IMR-90 (cell line): ENCODE results near the gene FMNL3. TPM values are rescaled to one million over a fixed set of nuclear protein-coding genes. Genes with fewer than 3 reads are reported as not detected.

ENCODE experiments used
- ATAC-seq: fragments of 200-7000 bp; cut with Tn5 transposase; 2 replicates; pipeline ENCODE4 v1.9.1; 2020; ENCODE audit warnings: low read depth, mild to moderate bottlenecking, moderate library complexity
- BruUV-seq: library from RNA; stranded (reverse); fragments of 400-500 nt; replicated peaks from 2 replicates; lab custom pipeline; 2021; lab: Mats Ljungman, UMichigan
- CTCF ChIA-PET: fragments of 300-600 bp; formaldehyde crosslinking; extraction: SDS; loops from one replicate; lab custom pipeline; 2021; ENCODE audit warnings: antibody characterized with exemption; lab: Yijun Ruan, JAX
- POLR2A ChIA-PET: fragments of 300-600 bp; sonication (Branson Sonifier 250); formaldehyde crosslinking; loops from one replicate; lab custom pipeline; 2022; ENCODE audit warnings: antibody characterized with exemption; ENCODE audit not compliant: unreplicated experiment; lab: Charles Lee
- DNase-seq: peaks from one replicate; pipeline ENCODE4 v3.0.0; 2013
- H2AFZ ChIP-seq: replicated peaks from 2 replicates; pipeline ENCODE3; 2013; ENCODE audit warnings: low read length, mild to moderate bottlenecking; ENCODE audit not compliant: poor library complexity
- H2AK5ac ChIP-seq: 2 replicates; pipeline ENCODE4 v1.6.1; 2013; ENCODE audit warnings: low read depth, low read length, inconsistent platforms
- H2AK9ac ChIP-seq: replicated peaks from 2 replicates; pipeline ENCODE3; 2013; ENCODE audit warnings: mild to moderate bottlenecking, low read depth, low read length, moderate library complexity; ENCODE audit not compliant: poor library complexity
- H2BK120ac ChIP-seq: 2 replicates; pipeline ENCODE4 v1.6.1; 2013; ENCODE audit warnings: low read depth, low read length, inconsistent platforms
- H2BK15ac ChIP-seq: 3 replicates; pipeline ENCODE4 v1.6.1; 2013; ENCODE audit warnings: low read depth, low read length, inconsistent platforms
- H2BK20ac ChIP-seq: 2 replicates; pipeline ENCODE4 v1.6.1; 2013; ENCODE audit warnings: low read depth, mild to moderate bottlenecking, inconsistent platforms, low read length, moderate library complexity
- H2BK5ac ChIP-seq: 2 replicates; pipeline ENCODE4 v1.6.1; 2013; ENCODE audit warnings: mild to moderate bottlenecking, low read depth, low read length, inconsistent platforms; ENCODE audit not compliant: poor library complexity, severe bottlenecking
- H3K14ac ChIP-seq: replicated peaks from 2 replicates; pipeline ENCODE4 v1.6.1; 2013; ENCODE audit warnings: low read depth, low read length, inconsistent platforms
- H3K18ac ChIP-seq: 2 replicates; pipeline ENCODE4 v1.6.1; 2013; ENCODE audit warnings: low read depth, low read length, control low read depth
- H3K23ac ChIP-seq: 2 replicates; pipeline ENCODE4 v1.6.1; 2013; ENCODE audit warnings: low read depth, low read length, inconsistent platforms
- H3K27ac ChIP-seq: 2 replicates; pipeline ENCODE4 v1.5.1; 2013; ENCODE audit warnings: mild to moderate bottlenecking, control low read depth, low read length; ENCODE audit not compliant: insufficient read depth
- H3K27me3 ChIP-seq: 2 replicates; pipeline ENCODE4 v1.6.1; 2013; ENCODE audit warnings: low read length; ENCODE audit not compliant: control insufficient read depth, insufficient read depth
- H3K36me3 ChIP-seq: 2 replicates; pipeline ENCODE4 v1.6.1; 2013; ENCODE audit warnings: low read length, mixed read lengths; ENCODE audit not compliant: control insufficient read depth, insufficient read depth
- H3K4ac ChIP-seq: 2 replicates; pipeline ENCODE4 v1.6.1; 2013; ENCODE audit warnings: low read depth, low read length, inconsistent platforms
- H3K4me1 ChIP-seq: 2 replicates; pipeline ENCODE4 v1.6.1; 2013; ENCODE audit warnings: low read length, mixed read lengths; ENCODE audit not compliant: control insufficient read depth, insufficient read depth
- H3K4me2 ChIP-seq: 2 replicates; pipeline ENCODE4 v1.6.1; 2013; ENCODE audit warnings: low read depth, mild to moderate bottlenecking, control low read depth, low read length, moderate library complexity
- H3K4me3 ChIP-seq: 2 replicates; pipeline ENCODE4 v1.5.1; 2013; ENCODE audit warnings: low read depth, mild to moderate bottlenecking, control low read depth, low read length, moderate library complexity; ENCODE audit not compliant: insufficient read depth
- H3K56ac ChIP-seq: 2 replicates; pipeline ENCODE4 v1.6.1; 2013; ENCODE audit warnings: low read length, inconsistent platforms; ENCODE audit not compliant: insufficient read depth; ENCODE audit errors: extremely low read depth
- H3K79me1 ChIP-seq, 2 experiments: 2 replicates each; pipeline ENCODE4 v1.6.1; 2013; ENCODE audit warnings: low read length in 2 of 2, inconsistent platforms in 1 of 2, low read depth in 1 of 2
- H3K9ac ChIP-seq: 2 replicates; pipeline ENCODE4 v1.6.1; 2013; ENCODE audit warnings: low read depth, low read length, control low read depth
- H3K9me1 ChIP-seq: 2 replicates; pipeline ENCODE4 v1.6.1; 2013; ENCODE audit warnings: low read length, inconsistent platforms; ENCODE audit not compliant: insufficient read depth
- H3K9me3 ChIP-seq: 2 replicates; pipeline ENCODE4 v1.6.1; 2013; ENCODE audit warnings: low read length; ENCODE audit not compliant: control insufficient read depth, insufficient read depth
- H4K20me1 ChIP-seq: 2 replicates; pipeline ENCODE4 v1.6.1; 2013; ENCODE audit warnings: low read length, inconsistent platforms; ENCODE audit not compliant: insufficient read depth
- H4K5ac ChIP-seq: 2 replicates; pipeline ENCODE4 v1.6.1; 2013; ENCODE audit warnings: mild to moderate bottlenecking, low read depth, low read length, control low read depth
- H4K8ac ChIP-seq, 2 experiments: 2 replicates each; pipeline ENCODE4 v1.6.1; 2013; ENCODE audit warnings: low read depth in 2 of 2, low read length in 2 of 2, control low read depth in 1 of 2, inconsistent platforms in 1 of 2
- H4K91ac ChIP-seq: 2 replicates; pipeline ENCODE4 v1.6.1; 2013; ENCODE audit warnings: low read depth, low read length, inconsistent platforms; ENCODE audit not compliant: insufficient read depth
- BHLHE40 ChIP-seq: fragments of 150-350 bp; IDR thresholded peaks from 2 replicates; pipeline ENCODE4 v1.6.1; 2016; ENCODE audit warnings: mild to moderate bottlenecking, low read depth, low read length
- CHD1 ChIP-seq: IDR thresholded peaks from 2 replicates; pipeline ENCODE4 v1.6.1; 2012; ENCODE audit warnings: low read depth, low read length, improper control_type of control experiment
- FOS ChIP-seq: fragments of 150-350 bp; IDR thresholded peaks from 2 replicates; pipeline ENCODE4 v1.6.1; 2016; ENCODE audit warnings: low read depth, low read length
- MAFK ChIP-seq: IDR thresholded peaks from 2 replicates; pipeline ENCODE4 v1.6.1; 2012; ENCODE audit warnings: low read depth, low read length, improper control_type of control experiment
- MAZ ChIP-seq: IDR thresholded peaks from 2 replicates; pipeline ENCODE4 v1.6.1; 2012; ENCODE audit warnings: low read depth, mild to moderate bottlenecking, low read length, improper control_type of control experiment, moderate library complexity, borderline replicate concordance
- MXI1 ChIP-seq: IDR thresholded peaks from 2 replicates; pipeline ENCODE4 v1.6.1; 2012; ENCODE audit warnings: low read depth, mild to moderate bottlenecking, low read length, moderate library complexity, borderline replicate concordance
- NFE2L2 ChIP-seq: fragments of 150-350 bp; IDR thresholded peaks from 2 replicates; pipeline ENCODE4 v1.6.1; 2016; ENCODE audit warnings: low read depth, mild to moderate bottlenecking, low read length
- POLR2A ChIP-seq: IDR thresholded peaks from 2 replicates; pipeline ENCODE4 v1.6.1; 2012; ENCODE audit warnings: mild to moderate bottlenecking, low read depth, low read length
- RAD21 ChIP-seq: IDR thresholded peaks from 2 replicates; pipeline ENCODE4 v1.6.1; 2012; ENCODE audit warnings: low read length, improper control_type of control experiment
- RFX5 ChIP-seq: IDR thresholded peaks from 2 replicates; pipeline ENCODE4 v1.8.0; 2012; ENCODE audit warnings: low read depth, mild to moderate bottlenecking, low read length, moderate library complexity
- WGBS, 2 experiments: methylation state at CpG; one replicate each; pipeline versions ENCODE4 v1.1.5 to v1.1.7; 2013; ENCODE audit warnings: missing lambda C conversion rate in 2 of 2; ENCODE audit not compliant: insufficient read length in 1 of 2; ENCODE audit errors: extremely low coverage in 2 of 2; 5-methylcytosine and 5-hydroxymethylcytosine counted together
- dilution Hi-C: fragments of 300-500 bp; cut with HindIII; formaldehyde crosslinking; loops from one replicate; pipeline ENCODE4 v1.14.3; 2018; ENCODE audit warnings: low sequenced_read_pairs; ENCODE audit not compliant: unreplicated experiment
- in situ Hi-C: fragments of 300-500 bp; cut with MboI; formaldehyde crosslinking; loops from 3 replicates; pipeline ENCODE4 v1.14.3; 2019; ENCODE audit warnings: low sequenced_read_pairs, inconsistent platforms, mixed read lengths
- intact Hi-C: fragments of 100-400 bp; cut with micrococcal nuclease; formaldehyde crosslinking; loops from 2 replicates; pipeline ENCODE4 v1.10.0; 2022
- polyA plus RNA-seq, 3 experiments: library from polyadenylated mRNA; depleted of rRNA; stranded (reverse); fragments of >200 nt; gene quantifications; 2 replicates each; pipeline ENCODE4 v1.2.3, GENCODE V29; 2012; ENCODE audit warnings: low replicate concordance in 1 of 3
- total RNA-seq: library from RNA; depleted of rRNA; stranded (reverse); fragments of >200 nt; gene quantifications from 2 replicates; pipeline ENCODE4 v1.2.3, GENCODE V29; 2012
- TF ChIP-seq, protein P1 (sequence below): fragments of 150-350 bp; IDR thresholded peaks from 2 replicates; pipeline ENCODE4 v1.6.1; 2016; ENCODE audit warnings: low read depth, mild to moderate bottlenecking, low read length, moderate library complexity, borderline replicate concordance
- TF ChIP-seq, protein P2 (sequence below): conservative IDR thresholded peaks from 2 replicates; pipeline ENCODE4 v1.5.1; 2012; ENCODE audit warnings: mild to moderate bottlenecking, low read depth, low read length, improper control_type of control experiment
- TF ChIP-seq, protein P3 (sequence below): fragments of 150-350 bp; IDR thresholded peaks from 2 replicates; pipeline ENCODE4 v1.6.1; 2017; ENCODE audit warnings: mild to moderate bottlenecking, antibody characterized with exemption, low read length, low read depth

Gene FMNL3
- total and polyA plus RNA-seq, 2 of the 4 experiments (the other 2 are of a cell fraction), result 16.3 to 36.4 TPM

DNA sequence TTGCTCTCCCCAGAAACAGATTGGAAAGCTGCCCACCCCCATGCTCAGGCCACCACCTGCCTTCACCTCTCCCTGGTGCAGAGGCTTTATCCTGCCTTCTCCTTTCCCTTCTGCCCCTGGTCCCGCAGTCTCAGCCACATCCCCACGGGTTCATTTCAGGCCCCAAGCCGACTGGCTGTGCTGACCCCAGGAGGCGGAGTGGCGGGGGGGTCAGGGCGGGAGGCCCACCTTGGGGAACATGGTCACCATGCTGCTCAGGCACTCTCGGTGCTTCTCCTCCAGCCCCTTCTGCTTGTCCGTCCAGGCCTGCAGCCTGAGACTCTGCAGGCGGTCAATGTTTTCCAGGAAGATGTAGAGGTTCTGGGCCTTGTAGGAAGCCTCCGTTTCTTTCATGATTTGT is 108.7 kb downstream of the FMNL3 start:
- no peak overlapping the region for H3K27ac ChIP-seq
- no peak overlapping the region for H3K4me2 ChIP-seq
- no peak overlapping the region for H4K5ac ChIP-seq
- no peak overlapping the region for H4K91ac ChIP-seq
- ChIA-PET CTCF (no interaction called here), POLR2A (no interaction called here)
- H3K14ac ChIP-seq, result no peak overlapping the region
- H3K79me1 ChIP-seq, result no peaks in the 10 kb centered on the region
- no peak overlapping the region for H2BK20ac ChIP-seq
- H2BK15ac ChIP-seq, result no peak overlapping the region
- H3K27me3 ChIP-seq, result no peaks in the 10 kb centered on the region
- H3K9me3 ChIP-seq, result no peaks in the 10 kb centered on the region
- dilution Hi-C loops (no loop called here), intact Hi-C loops (no loop called here), in situ Hi-C loops (no loop called here)
- no peaks in the 10 kb centered on the region for H3K36me3 ChIP-seq
- H3K18ac ChIP-seq, result no peak overlapping the region
- H2AFZ ChIP-seq, result no peak overlapping the region
- H2AK9ac ChIP-seq, result no peak overlapping the region
- H3K4me3 ChIP-seq, result no peak overlapping the region
- no peak overlapping the region for H4K8ac ChIP-seq
- TF ChIP-seq, protein P1, sequence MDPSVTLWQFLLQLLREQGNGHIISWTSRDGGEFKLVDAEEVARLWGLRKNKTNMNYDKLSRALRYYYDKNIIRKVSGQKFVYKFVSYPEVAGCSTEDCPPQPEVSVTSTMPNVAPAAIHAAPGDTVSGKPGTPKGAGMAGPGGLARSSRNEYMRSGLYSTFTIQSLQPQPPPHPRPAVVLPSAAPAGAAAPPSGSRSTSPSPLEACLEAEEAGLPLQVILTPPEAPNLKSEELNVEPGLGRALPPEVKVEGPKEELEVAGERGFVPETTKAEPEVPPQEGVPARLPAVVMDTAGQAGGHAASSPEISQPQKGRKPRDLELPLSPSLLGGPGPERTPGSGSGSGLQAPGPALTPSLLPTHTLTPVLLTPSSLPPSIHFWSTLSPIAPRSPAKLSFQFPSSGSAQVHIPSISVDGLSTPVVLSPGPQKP, result no peak
- no peak for TF ChIP-seq MXI1
- TF ChIP-seq, protein P2, sequence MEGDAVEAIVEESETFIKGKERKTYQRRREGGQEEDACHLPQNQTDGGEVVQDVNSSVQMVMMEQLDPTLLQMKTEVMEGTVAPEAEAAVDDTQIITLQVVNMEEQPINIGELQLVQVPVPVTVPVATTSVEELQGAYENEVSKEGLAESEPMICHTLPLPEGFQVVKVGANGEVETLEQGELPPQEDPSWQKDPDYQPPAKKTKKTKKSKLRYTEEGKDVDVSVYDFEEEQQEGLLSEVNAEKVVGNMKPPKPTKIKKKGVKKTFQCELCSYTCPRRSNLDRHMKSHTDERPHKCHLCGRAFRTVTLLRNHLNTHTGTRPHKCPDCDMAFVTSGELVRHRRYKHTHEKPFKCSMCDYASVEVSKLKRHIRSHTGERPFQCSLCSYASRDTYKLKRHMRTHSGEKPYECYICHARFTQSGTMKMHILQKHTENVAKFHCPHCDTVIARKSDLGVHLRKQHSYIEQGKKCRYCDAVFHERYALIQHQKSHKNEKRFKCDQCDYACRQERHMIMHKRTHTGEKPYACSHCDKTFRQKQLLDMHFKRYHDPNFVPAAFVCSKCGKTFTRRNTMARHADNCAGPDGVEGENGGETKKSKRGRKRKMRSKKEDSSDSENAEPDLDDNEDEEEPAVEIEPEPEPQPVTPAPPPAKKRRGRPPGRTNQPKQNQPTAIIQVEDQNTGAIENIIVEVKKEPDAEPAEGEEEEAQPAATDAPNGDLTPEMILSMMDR, result no peak
- no peak for TF ChIP-seq MAZ
- no peak for TF ChIP-seq MAFK
- TF ChIP-seq, protein P3, sequence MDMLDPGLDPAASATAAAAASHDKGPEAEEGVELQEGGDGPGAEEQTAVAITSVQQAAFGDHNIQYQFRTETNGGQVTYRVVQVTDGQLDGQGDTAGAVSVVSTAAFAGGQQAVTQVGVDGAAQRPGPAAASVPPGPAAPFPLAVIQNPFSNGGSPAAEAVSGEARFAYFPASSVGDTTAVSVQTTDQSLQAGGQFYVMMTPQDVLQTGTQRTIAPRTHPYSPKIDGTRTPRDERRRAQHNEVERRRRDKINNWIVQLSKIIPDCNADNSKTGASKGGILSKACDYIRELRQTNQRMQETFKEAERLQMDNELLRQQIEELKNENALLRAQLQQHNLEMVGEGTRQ, result no peak
- no peak for TF ChIP-seq FOS
- no peak for TF ChIP-seq POLR2A
- no peak for TF ChIP-seq RAD21
- no peak for TF ChIP-seq CHD1
- TF ChIP-seq NFE2L2, result no peak
- TF ChIP-seq RFX5, result no peak
- no peak for TF ChIP-seq BHLHE40
- no peak overlapping the region for H2AK5ac ChIP-seq
- no peak overlapping the region for H2BK120ac ChIP-seq
- DNase-seq (no peak), ATAC-seq (no peak)
- H3K9me1 ChIP-seq, result no peaks in the 10 kb centered on the region; the same call in 1 of the 2 replicates
- no peak overlapping the region for H2BK5ac ChIP-seq
- no peak overlapping the region for H3K23ac ChIP-seq
- no peak overlapping the region for H3K56ac ChIP-seq
- WGBS, 2 experiments, result 97% methylated on average over 5 of the region's 10 CpGs; no CpG with 5 or more reads in 1 of the 2 experiments
- H4K20me1 ChIP-seq, result no peaks in the 10 kb centered on the region
- H3K4me1 ChIP-seq, result no peaks in the 10 kb centered on the region
- BruUV-seq, result no TSS peak
- no peak overlapping the region for H3K9ac ChIP-seq
- no peak overlapping the region for H3K4ac ChIP-seq
